ENCODE measurements around the gene GRM1.

The GRM1 gene

DNA sequence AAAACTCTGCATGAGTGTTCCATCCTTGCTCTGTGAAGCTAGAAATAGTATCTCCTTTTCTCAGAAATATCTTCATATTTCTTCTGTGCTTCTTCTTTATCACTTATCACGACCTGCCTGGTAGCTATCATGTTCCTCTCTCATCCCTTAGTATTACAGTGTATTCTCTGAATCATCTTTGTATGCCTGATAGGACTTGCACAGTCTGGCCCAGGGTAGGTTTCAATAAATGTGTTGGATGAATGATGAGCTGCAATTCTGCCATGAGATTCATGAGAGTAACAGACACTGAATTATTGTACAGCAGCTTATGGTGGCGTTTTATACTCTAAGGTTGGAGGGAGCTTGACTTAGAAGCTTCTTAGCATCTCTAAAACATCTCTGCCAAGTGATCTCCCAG is 66.6 kb downstream of the GRM1 start:
- DNase-seq (ENCODE audit: insufficient read length, low spot score): no peak
- FAIRE-seq: no peak

DNA sequence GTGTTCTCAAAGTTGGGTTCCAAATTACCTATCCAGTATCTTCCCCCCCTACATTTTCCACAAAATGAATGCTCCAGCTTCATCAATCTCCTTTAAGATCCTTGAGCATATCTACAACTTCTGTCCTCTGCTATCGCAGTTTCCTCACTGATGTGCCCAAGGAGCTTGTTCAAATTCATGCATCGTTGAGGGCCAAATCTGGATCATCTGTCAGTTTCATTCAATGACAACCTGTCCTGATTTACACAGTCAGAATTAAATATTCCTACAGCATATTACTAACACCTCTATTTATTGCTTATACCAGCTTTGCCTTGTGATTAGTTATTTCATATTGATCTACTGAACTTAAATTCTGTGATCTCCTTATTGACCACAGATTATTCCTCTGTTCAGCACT is 68.7 kb downstream of the GRM1 start:
- no peak for DNase-seq (ENCODE audit: insufficient read length, low spot score)
- no peak for FAIRE-seq

DNA sequence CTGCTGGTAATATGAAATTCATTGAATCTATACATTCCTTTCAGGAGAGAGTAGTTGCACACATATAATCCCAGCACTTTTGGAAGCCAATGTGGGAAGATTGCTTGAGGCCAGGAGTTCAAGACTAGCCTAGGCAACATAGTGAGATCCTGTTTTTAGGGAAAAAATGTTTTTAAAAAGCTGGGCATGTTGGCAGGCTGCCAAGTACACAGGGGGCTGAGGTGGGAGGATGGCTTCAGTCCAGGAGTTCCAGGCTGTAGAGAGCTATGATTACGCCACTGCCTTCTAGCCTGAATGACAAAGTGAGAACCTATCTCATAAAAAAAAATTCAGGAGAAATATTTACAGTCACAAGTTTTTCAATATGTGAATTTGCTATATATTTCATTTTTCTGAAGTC is 71.9 kb downstream of the GRM1 start:
- no peak for FAIRE-seq
- no peak for DNase-seq (ENCODE audit: insufficient read length, low spot score)

DNA sequence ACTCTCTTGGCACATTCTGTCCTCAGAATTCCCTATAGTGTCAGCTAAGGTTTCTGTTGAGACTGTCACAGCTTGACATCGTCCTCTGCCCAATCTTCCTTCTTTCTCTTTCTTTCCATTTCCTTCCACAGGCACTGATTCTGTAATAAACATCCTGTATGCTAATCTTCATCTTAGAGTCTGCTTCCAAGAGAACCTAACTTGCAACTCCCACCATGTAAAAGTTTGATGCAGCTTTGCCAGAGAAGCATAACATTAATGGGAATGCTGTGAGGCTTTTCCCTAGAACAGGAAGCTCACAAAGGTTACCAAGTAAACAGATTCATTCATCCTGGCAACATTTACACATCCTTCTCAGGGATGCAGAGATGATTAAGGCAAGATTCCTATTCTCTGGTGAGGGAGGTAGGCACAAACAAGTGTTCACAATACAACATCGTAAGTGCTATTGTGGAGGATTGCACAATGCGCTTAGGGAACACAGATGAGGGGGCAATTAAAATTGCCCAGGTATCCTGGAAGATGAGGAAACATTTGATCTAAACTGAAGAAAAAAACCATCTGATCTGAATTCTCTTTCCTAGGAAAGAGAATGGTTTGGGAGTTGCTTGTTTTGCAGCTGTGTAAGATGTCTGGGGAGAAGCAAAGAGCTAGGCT is 74.7 kb downstream of the GRM1 start:
- DNase-seq (ENCODE audit: insufficient read length, low spot score) (no peak), FAIRE-seq (no peak)

DNA sequence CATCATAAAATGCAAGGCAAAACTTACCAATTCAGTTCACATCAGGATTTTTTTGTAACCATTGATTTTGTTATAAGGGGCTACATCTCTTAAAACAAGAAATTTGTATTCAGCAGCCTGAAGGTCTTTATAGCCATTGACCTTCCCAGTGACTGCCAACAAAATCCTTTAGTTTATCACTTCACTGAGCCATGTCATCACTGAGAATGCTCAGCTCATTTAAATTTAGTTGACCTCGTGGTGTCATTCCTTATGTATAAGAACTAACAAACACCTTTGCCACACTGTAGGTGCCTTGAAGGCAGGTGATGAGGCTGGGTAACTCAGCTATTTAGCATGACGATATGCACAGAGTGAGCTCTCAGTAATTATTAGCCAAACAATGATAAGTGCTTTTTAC is 77.7 kb downstream of the GRM1 start:
- FAIRE-seq: no peak
- DNase-seq (ENCODE audit: insufficient read length, low spot score): no peak

DNA sequence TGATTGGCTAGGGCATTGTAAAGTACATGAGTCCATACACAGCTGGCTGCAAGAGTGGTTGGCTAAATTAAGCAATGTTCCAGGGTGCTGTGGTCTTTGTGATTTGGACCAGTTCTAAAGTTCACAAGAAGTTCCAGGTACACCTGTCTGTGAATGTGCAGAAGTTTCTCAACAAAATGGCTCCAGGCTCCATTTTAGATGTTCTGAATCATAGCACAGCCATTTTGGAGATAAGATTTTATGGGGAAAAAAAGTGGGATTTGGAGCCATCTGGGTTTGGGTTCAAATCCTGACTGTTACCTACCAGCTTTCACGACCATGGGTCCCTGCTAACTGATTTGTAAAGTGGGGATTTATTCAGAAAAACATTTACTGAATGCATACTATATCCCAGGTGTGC is 82.1 kb downstream of the GRM1 start:
- FAIRE-seq (no peak), DNase-seq (ENCODE audit: insufficient read length, low spot score) (no peak)

DNA sequence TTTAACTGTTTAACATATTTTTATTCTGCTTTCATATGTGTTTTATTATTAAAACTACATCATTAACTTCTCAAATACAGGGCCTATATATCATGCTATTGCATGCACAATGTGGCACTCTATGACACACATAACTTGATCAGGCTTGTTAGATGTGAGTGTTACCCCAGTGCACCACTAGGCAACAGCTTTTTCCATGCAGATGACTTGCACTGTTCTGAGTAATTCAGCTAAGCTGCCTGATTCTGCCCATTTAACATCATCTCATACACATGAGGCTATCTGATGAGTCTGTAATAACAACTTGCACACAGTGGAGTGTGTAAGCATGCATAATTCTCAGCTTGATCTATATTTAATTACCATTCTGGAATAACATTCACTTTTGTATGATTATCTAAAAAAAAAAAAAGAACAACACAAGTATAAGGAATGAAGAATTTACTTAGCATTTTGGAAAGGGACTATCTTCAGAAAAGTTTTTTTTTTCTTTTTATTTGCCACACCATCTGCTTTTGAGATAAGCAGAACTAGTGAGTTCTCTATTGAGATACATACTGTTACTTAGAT is 83.1 kb downstream of the GRM1 start:
- no peak for DNase-seq (ENCODE audit: insufficient read length, low spot score)
- FAIRE-seq: no peak

DNA sequence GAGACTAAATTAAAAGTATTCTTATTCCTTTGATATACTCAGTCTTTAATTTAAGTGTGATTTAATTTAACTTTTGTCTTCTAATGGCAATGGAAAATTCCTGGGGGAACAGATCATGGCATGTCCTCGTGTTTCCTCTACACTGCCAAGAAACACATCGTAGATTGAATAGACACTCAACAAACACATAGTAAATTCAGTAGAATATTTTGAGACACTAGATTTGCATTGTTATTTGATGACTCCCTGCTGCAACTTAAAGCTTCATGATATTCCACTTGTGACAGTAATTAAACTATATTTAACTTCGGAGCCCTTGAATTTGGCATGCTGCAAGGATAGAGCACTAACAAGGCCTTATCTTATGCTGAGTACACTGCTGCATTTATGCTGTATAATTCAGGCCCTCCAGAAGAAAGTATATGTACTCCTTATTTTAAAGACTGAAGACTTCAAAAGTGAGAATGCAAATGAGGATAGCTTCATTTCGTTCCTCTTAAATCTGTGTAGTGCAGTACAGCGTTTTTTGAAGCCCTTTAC is 84.3 kb downstream of the GRM1 start:
- DNase-seq (ENCODE audit: insufficient read length, low spot score): no peak
- FAIRE-seq: no peak

DNA sequence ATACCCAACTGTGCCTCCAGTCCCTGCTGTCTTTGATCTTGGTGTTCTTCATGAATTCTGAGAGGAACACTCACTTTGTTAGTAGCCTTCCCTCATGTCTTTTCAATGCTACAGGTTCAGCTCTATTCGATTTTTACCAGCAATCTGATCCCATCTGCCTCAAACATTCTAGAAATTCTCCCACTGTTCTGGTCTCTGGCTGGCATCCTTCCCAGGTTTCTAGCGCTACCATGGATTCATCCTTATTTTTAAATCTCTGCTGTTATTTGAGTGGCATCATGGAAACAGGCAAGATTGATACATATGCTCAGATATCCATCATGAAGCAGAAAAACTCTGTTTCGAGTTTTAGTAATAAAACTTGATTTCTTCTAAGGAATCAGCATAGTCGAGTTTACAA is 94.8 kb downstream of the GRM1 start:
- FAIRE-seq (no peak), DNase-seq (ENCODE audit: insufficient read length, low spot score) (no peak)

DNA sequence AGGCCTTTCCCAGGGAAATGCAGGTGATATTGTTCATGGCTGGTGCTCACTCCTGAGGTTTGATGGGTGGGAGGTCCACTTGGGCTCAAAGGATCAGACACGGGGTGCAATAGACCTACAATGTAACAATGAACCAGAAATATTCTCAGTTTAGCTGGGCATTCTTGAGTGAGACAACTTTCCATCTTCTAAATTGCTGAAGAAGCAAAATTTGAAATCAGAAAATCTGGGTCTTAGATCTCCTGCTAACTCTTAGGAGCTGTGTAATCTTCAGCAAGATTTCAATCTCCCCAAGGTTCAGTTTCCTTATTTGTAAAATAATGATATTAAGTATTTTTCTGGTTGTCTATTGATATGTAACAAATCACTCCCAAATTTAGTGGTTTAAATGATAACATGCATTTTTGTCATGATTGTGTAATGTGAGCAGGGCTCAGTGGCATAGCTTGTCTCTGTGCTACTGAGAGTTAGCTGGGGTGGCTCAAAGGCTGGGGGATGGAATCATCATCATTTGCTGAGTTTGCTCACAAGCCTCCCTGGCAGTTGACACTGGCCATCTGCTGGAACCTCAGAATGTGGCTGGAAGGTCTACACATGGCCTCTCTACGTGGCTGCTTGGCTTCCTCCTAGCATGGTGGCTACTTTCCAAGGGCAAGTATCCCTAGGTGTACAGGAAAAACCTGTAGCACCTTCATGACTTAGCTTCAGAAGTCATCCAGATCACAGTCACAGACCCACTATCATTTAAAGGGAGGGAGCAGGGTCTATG is 98.8 kb downstream of the GRM1 start:
- DNase-seq (ENCODE audit: insufficient read length, low spot score) (no peak), FAIRE-seq (no peak)

DNA sequence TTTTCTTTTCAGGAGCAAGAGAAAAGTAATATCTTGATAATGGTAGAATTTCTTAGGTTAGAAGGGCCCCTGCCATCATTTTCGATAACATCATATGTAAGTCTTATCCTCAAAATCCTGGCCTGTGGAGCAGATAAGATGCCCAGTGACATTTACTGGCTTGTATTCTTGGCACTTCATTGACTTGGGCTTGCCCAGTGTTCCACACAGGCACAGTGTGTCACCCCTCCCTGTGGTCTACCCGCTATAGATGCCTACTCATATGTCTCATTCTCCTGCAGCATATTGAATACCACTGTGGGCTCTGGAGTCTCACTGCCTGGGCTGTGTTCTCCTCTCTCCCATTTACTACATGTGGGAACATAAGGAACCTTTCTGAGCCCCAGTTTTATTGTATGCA is 105.0 kb downstream of the GRM1 start:
- no peak for FAIRE-seq

DNA sequence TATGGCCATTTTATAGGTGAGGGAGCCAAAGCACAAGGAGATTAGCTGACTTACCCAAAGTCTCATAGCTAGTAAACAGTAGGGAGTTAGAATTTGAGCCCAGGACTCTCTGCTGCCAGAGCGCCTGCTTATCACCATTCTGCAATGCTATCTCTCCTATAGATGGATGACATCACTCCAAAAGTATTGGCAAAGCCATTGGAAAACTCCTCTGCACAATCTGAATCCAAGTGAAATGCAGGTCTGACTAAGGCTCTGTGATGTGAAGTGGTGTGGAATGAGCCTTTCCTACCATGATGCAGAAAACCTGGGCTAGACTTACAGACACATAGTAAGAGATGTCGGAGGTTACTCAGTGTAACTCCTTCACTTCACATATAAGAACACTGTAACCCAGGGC is 106.3 kb downstream of the GRM1 start:
- FAIRE-seq: no peak

More for the DNA sequence above, 105.0 kb downstream of the GRM1 start:
- no peak for DNase-seq (ENCODE audit: insufficient read length, low spot score)

DNA sequence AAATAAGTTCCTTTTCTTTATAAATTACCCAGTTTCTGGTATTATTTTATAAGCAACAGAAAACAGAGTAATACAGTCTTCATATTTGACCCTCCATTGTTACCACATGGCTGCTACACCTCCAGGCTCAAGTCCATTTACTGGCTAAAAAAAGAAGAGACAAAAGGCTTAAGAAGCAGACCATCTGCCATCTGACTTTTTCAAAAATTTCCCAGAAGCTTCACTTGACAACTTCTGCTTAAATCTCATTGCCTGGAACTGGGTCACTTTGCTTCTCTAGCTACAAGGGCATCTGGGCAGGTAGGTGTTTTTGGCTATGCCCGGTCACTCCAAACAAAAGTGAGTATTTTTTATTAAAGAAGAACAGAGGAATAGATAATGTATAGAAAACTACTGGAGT is 118.0 kb downstream of the GRM1 start:
- DNase-seq (ENCODE audit: insufficient read length, low spot score): no peak
- FAIRE-seq: no peak

More for the DNA sequence above, 106.3 kb downstream of the GRM1 start:
- DNase-seq (ENCODE audit: insufficient read length, low spot score): no peak

DNA sequence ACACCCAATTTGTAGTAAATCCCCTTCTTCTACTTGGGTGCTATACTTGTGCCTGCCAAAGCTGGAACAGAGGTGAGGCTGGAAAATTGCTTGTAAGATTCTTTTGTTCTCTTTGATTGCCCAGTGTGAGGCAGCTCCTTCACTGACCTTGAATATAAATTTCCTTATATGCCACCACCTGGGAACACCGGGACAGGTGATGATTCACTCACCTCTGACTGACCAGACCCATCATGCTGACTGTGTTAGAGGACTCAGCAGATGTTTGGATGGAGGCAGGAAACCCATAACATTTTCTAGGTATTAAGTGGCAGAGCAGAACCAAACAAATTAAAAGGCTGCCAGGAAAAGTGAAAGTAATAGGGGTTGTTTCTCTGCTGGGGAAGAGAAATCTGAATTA is 120.9 kb downstream of the GRM1 start:
- FAIRE-seq (no peak), DNase-seq (ENCODE audit: insufficient read length, low spot score) (no peak)

DNA sequence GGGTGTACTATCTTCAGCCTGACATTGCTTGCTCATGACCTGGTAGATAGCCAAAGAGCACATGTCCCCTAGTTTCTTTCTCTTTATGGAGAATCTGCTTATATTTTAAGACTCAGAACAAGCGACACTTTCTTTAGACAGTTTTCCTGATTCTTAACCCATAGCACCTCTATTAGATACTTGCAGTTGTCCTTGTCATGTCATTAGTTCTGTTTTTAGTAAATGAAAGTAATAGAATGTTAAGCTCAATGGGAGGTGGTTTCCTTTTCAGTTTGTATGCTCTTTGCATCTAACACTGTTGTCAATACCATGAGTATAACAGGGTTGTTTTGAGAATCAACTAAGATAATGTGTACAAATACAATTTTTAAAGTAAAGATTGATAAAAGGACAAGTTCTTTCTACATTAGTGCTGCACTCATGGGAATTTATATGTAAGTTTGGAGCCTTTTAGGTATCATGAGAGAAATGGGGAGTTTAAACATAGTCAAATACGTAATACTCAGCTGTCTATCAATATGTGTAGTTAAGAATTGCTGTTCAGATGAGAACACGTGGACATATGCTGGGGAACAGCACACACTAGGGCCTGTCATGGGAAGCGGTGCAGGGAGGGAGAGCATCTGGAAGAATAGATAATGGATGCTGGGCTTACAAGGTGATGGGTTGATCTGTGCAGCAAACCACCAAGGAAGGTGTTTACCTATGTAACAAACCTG is 124.3 kb downstream of the GRM1 start:
- DNase-seq (ENCODE audit: insufficient read length, low spot score) (peak; percentile 15), FAIRE-seq (peak; percentile 26)

DNA sequence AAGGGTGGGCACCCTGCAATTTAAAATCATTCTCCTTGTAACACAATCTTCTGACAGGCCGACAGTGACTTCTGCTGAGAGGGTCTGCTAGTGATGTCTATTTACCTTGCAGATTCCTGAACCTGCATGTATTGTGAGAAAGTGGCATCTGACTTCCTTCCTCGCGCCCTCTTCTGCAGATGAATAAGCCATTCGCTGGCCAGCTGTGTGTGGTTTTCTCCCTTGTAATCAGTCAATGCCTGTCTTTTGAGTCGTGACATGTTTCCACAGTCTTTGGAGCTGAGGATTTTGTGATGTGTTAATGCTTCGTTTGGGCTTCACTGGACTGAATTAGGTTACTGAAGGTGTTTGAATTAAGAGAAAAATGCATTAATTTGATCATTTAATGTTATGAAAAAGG is 125.3 kb downstream of the GRM1 start:
- no peak for DNase-seq (ENCODE audit: insufficient read length, low spot score)
- no peak for FAIRE-seq

DNA sequence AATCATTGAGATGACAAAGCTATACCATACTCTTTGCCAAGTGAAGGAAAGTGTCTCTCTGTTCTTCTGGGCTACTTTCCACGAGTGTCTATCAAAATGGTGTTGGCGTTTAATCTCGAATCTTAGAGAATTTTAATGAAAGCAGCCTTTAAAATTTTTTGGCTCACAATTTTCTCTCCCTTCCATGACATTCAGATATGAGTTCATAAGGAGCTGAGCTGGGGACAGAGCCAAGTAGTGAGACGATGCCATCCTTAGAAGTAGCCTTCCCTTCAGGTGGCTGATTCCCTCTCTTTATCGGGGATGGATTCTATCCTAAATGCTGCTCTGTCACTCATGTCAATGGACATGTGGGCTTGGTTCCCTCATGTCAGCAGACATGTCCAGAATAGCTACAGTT is 132.8 kb downstream of the GRM1 start:
- no peak for FAIRE-seq
- no peak for DNase-seq (ENCODE audit: insufficient read length, low spot score)

DNA sequence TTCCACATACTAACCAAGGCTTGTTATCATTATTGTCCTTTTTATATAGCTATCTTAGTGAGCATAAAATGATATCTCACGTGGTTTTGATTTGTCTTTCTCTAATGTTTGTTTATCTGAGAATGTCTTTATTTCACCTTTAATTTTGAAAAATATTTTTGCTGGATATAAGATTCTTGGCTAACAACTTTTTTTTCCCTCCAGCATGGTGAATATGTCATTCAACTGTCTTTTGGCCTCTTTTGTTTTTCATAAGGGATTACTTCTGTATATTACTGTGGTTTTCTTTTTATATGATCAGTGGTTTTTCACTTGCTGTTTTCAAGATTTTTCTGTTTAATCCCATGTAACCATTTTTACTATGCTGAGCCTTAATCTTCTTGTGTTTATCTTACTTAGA is 141.0 kb downstream of the GRM1 start:
- no peak for FAIRE-seq

DNA sequence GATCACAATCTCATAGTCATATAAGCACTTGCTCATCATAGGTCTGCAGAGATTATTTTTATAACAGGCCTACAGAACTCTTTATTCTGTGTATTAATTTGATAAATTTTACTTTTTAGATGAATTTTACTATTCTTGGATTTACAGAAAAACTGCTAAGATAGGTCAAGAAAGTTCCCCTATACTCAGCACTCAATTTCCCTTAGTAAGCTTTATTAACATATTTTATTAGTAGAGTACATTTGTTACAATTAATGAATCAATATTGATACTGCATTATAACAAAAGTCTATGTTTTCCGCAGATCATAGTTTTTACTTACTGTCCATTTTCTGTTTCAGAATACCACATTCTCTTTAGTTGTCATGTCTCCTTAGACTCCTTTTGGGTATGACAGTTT is 148.9 kb downstream of the GRM1 start:
- FAIRE-seq (no peak), DNase-seq (ENCODE audit: insufficient read length, low spot score) (no peak)

More for the DNA sequence above, 141.0 kb downstream of the GRM1 start:
- DNase-seq (ENCODE audit: insufficient read length, low spot score): no peak

DNA sequence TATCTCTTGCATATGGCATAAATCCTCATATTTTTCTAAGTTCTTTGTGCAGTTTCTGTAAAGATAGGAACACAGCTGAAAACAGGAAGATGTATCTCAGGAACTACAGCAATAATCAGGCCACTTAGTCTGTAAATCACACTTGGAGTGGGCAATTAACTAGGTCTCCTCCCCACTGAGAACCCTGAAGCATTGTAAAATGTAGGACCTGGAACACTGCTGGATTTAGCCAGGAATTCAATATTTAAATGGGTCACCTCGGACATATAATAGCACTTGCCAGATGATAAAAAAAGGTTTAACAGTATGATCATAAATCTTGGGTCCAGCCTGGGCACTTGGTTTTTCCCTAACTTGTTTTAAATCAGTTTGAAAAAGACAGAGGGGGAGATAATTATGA is 155.0 kb downstream of the GRM1 start:
- no peak for DNase-seq (ENCODE audit: insufficient read length, low spot score)
- FAIRE-seq: no peak

DNA sequence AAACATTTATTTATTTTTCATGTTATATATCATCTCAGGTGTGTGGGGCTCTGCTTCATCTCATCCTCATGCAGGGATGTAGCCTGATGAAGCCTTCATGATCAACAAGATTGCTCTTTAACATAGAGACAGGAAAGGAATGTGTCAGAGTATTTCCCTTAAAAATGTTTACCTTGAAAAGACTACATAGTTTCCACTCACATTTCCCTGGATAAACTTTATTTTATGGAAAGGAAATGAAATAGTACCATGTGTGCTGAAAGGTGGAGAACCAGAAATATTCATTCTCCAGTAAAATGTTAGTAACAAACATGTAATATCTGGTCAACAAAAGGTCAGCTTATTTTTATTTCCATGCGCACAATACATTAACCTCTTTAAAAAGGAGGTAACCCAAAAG is 155.8 kb downstream of the GRM1 start:
- DNase-seq (ENCODE audit: insufficient read length, low spot score) (no peak), FAIRE-seq (no peak)
